AG20443 (cell line): ENCODE data around the gene ZNF506.
"Not testable (repeated sequence)": the region's sequence is repeated elsewhere in the genome, so short reads cannot be mapped to it uniquely, and the experiment has no call there.

Experiments used
- DNase-seq: peaks from one replicate; pipeline ENCODE4 v3.0.0; 2012; ENCODE audit warnings: low spot score, mixed read lengths

The ZNF506 gene

DNA sequence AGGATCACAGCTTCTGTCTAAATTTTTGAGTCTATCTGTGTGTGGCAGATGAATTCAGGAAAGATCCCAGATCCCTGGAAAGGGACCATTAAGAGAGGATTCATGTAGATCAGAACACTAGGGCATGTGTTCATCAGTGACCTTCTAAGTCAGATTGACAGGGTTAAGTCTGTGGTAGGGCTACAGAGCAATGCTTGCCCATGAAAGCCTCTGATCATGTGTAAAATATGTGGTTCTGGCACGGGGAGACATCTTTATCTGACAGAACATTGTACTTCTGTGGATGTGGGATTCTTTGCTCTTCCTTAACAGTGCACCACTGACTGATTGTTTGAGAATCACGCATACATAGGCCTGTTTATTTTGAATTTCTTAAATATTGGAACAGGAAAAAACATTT, 42.9 kb downstream of the ZNF506 start:
- DNase-seq, result no peak

DNA sequence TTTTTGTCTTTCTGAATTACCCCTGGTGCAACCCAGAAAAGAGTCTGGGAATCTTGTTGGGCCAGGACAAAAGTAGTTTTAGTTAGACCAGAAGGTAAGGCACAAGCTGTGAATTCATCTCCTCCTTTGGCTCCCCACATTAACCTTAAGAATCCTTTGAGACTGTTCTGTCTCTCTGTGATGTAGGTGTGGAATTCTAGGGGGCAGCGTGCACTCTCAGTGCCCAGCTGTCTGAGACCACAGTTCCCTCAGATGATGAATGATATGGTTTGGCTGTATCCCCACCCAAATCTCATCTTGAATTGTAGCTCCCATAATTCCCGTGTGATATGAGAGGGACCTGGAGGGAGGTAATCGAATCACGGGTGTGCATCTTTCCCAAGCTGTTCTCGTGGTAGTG, 43.9 kb downstream of the ZNF506 start:
- DNase-seq, result no peak

DNA sequence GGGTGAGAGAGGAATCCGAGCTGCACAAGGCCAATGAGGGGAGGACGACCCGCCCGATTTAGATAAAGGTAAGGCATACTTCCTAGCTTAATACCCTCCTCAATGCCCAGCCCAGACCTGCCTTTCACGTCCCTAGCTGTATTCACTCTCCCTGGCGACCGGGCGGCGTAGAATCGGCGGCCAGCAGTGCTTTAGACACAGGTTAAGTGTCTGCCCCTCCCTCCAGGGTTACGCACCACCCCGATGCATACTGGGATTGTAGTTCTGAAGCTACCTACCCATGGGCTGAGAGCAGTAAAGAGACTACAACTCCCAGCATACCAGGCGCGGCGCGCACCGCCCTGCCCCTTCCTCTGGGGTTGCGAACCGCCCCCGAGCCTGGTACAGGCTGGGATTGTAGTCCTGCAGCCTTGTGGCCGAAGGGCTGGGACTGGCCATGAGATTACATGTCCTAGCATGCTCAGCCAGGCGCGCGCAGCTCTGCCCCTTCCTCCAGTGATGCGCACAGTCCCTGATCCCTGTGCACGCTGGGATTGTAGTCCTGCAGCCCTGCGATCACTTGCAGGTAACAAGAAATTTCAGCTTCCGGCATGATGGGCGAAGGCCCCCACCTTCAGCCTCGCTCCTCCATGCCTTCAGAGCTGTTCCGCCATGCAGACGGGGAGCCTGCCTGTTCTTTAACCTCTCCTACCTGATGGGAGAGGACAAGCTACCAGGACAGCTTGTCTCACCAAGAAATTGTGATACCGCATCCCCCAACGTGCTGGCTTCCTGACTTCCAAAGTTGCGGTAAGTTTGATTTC, 45.1 kb downstream of the ZNF506 start:
- DNase-seq, result peak; percentile 97

DNA sequence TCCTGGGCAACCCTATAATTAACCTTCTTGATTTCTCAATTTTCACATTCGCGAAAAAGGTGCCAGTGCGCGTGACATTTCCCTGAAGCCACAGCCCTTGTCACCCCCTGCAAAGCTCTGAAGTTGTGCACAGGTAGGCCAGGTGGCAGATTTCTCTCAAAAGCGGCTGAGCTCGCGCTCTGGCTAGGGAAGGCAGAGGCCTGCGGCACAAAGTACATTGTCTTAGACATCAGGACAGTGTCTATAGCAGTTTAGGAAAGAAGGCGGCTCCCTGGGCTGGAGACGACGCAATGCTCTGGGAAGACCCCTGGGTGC, 45.7 kb downstream of the ZNF506 start:
- no peak for DNase-seq

DNA sequence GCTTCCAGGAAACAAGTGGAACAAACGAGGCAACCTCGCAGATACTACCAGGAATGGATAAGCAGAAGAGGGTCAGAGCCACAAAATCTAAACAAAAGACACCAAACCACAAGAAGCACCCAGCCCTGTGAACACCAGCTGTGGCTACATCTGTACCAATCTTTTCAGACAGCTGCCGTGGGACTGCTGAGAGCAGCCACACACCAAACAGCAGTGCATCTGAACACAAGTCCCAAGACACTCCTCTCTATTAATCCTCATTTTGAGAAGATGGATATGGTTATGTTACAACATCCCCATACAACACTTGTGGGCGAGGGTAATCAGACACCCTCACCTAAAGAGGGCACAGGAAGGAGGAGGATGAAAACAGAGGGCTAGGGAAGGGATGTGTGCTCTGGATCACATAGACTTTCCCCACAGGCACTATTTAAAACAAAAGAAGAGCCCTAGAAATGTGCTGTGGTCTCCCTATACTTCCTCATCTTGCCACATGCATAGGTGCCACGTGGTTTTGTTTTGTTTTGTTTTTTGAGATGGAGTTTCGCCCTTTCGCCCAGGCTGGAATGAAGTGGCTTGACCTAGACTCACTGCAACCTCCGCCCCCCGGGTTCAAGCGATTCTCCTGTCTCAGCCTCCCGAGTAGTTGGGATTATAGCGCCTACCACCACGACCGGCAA, 47.1 kb downstream of the ZNF506 start:
- no peak for DNase-seq

DNA sequence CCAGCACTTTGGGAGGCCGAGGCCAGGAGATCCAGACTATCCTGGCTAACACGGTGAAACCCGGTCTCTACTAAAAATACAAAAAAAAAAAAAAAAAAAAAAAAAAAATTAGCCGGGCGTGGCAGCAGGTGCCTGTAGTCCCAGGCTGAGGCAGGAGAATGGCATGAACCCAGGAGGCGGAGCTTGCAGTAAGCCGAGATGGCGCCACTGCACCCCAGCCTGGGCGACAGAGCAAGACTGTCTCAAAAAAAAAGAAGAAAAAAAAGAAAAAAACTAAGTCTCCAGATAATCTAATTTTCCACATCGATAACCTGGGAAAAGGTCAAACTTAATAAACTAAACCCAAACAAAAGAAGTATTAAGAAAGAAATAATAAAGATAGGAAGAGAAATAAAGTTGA, 49.6 kb downstream of the ZNF506 start:
- DNase-seq, result not testable (repeated sequence)

DNA sequence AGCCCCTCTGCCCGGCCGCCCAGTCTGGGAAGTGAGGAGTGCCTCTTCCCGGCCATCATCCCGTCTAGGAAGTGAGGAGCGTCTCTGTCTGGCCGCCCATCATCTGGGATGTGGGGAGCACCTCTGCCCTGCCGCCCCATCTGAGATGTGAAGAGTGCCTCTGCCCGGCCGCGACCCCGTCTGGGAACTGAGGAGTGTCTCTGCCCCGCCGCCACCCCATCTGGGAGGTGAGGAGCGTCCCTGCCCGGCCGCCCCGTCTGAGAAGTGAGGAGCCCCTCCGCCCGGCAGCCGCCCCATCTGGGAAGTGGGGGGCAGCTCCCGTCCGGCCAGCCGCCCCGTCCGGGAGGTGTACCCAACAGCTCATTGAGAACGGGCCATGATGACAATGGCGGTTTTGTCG, 51.6 kb downstream of the ZNF506 start:
- DNase-seq, result not testable (repeated sequence)

DNA sequence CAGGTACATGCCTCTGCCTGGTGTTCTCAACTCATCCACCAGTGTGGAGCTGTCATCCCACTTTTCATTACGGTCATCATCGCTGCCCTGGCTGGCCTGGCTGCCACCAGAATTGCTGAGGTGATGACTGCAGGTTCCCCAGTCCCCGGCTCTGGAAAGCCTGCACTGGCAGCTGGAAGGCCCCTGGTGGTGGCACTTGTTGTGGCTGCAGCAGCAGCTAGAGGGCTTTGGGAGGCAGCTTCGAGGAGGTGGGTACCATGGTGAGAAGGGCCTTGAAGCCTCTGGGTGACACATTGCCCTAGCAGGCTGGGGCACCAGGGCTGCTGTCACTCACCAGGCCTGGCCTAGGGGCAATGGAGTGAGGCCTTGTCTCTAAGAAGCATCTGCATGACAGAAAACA, 63.4 kb downstream of the ZNF506 start:
- no peak for DNase-seq

DNA sequence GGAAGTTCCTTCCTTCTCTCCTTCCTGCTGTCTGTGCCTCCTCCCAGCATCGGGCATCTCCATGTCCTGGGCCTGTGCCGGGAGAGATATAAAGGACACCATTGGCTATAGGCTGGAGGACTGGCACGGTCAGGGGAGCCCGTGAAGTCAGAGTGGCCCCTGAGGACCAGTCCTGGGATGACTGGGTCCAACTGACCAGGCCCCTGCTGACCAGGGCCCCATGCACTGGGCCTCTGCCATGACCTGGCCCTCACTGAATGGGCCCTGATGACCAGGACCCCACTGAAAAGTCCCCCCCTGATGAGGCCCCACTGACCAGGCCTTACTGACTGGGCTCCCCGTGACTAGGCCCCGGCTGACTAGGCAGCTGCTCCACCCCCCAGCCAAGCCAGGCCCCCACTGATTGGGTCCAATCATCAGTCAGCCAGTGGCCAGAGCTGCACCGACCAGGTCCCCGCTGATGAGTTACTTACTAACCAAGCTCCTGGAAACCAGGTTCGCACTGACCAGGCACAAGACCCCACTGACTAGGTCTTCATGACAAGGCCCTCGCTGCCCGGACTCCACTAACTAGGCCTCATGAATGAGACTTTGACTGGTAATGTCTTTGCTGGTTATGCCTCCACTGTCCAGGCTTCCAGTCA, 68.7 kb downstream of the ZNF506 start:
- DNase-seq, result peak; percentile 9

DNA sequence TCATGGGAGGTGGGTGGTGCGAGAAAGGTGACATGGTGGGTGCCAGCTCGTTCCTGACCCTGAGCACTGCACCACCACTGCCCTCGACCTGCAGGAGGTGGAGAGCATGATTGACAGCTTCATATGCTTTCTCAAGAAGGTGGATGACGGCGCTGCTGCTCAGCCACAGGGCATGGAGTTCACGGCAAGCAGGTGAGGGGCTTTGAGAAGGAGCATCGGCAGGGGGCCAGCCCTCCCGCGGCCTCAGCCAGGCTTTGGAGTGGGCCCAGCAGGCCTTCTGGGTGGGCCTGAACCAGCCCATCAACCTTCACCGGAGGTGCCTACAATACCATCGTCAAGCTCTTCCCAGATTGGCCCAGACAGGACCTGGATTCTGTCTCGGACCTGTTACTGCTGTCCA, 69.7 kb downstream of the ZNF506 start:
- DNase-seq, result no peak

DNA sequence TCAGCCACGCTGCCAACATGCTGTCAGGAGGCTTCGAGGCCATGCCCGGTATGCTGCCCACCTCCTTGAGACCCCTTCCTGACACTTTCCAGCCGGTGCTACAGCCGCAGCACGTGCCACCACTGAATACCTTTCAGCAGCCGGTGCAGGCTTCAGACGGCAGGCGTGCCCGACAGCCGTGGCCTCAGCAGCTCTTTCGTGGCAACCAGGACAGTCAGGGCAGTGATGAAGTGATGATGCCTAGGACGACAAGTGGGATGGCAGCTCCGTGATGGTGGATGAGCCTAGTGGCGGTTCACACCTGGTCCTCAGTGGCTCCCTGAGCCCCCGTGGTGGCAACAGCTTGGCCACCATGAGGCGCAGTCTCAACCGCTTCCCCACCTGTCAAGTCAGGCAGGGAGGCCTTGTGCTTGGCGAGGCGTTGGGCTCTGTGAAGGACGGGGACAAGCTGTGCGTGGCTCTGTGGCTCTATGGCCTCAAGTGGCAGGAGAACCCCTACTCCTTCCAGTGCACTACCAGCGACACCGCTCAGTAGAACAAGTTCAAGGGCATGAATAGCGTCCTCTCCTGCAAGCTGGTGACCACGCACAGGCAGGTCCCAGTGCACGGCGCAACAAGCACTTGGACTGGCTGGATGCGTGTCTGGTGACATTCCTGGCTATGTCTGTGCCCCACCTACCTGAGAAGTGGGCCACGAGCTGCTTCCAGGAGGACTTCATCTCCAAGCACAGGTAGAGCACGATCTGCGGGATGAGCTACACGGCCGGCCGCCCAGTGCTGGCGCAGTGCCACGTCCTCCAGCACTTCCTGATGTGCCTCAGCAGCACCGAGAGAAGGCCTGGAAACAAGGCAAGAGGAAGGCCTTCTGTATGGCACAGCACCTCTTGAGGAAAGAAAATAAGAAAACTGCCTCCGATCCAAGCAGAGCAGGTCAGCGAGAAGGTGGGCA, 70.4 kb downstream of the ZNF506 start:
- DNase-seq, result no peak

DNA sequence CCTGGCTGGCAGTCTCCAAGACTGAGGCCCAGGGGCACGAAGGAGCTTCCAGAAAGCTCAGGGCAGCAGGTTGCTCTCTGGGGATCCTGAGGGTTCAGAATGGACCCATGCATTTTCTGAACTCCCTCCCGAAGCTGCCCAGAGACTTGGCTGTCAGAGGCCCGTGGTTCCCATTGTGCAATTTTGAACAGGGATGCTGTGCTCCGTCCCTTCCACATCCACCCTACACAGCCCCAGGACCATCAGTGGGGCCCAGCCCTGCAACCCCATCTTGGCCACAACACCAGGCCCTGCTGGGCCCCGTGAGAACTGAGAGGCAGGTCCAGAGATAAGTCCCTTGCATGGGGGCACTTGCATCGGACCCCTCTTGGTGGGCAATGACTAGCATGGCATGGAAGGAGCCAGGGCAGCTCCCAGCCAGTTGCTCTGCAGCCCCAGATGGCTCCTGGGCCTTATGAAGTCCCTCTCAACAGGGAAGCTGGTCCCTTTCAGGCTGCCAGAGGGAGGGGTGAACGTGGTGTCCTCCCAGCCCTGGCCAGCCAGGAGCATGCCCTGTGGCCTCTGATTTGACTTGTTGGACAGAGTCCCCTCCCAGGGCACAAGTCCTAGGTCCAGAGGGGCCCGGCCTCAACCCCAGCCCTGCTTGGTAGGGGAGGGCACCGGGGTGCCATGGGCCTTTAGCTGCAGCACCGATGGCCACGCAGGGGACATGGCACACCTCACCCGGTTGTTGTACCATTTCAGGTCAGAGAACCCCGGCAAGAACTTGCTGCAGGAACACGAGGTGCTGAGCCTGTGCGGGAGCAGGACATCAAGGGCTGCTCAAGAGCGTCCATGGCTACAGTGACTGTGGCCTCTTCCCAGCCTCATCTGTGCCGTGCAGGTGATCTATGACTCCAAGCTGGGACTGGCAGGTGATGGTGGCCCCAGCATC, 71.4 kb downstream of the ZNF506 start:
- DNase-seq, result peak; percentile 7

DNA sequence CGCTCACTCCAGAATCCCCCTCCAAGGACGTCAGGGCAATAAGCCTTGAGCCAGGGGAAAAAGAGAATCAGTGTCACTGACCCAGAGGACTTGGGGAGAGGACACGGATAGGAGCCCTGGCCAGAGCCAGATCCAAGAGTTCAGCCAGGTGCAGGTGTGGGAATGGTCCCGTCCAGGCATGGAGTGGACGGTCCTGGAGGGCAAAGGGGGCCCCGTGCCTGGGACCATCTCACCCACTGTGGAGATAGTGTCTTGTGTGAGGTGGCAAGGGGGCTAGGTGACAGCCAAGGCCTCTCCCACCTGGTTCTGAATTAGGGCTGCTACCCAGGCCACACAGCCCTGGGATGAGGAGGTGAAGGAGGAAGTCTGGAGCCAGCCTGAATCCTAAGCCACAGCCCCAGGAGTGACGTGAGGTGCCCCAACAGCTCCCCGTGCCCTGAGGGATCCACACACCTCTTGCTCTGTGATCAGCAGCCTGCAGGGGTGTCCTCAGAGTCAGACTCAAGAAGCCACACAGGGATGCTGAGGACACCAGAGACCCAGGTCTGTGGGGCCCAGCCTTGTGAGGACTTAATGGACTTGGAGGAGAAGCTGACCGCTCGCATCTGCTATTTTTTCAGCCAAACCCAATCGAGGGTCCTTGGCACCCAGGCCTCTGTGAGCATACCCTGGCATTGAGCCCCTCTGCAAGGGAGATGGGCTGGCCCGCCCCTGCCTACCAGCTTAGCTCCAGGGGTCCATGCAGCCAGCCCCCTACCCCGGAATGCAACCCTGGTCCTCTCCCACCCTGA, 72.2 kb downstream of the ZNF506 start:
- DNase-seq, result peak; percentile 9

DNA sequence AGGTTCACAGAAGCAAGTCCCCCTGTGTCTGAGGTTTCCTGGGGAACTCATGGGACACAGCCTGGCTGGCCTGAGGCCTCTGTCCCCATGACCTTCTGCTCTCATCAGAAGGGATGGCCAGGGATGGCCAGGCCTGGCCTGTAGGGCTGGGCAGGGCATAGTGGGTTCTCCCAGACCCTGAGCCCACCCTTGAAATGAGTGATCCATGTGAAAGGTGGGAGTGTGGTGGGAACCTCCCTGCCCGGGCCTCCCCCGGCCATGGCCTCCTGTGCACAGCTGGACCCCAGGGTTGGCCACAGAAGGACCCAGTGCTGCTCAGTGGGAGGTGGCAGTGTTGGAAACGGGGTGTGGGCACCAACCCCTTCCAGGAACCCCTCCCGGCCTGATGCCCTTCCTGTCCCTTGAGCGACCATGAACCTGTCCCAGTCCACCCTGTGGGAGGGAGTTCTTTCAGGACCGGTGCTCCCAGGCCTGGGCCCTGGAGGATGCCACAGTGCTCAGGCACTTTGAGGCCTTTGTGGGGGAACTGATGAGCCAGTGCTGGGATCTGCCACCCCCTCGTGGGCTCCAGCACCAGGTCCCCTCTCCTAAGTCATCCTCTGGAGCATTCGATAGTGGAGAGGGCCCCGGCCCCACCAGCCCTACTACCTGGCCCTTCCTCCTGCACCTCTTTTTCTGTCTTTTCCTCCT, 73.2 kb downstream of the ZNF506 start:
- peak; percentile 8 for DNase-seq

DNA sequence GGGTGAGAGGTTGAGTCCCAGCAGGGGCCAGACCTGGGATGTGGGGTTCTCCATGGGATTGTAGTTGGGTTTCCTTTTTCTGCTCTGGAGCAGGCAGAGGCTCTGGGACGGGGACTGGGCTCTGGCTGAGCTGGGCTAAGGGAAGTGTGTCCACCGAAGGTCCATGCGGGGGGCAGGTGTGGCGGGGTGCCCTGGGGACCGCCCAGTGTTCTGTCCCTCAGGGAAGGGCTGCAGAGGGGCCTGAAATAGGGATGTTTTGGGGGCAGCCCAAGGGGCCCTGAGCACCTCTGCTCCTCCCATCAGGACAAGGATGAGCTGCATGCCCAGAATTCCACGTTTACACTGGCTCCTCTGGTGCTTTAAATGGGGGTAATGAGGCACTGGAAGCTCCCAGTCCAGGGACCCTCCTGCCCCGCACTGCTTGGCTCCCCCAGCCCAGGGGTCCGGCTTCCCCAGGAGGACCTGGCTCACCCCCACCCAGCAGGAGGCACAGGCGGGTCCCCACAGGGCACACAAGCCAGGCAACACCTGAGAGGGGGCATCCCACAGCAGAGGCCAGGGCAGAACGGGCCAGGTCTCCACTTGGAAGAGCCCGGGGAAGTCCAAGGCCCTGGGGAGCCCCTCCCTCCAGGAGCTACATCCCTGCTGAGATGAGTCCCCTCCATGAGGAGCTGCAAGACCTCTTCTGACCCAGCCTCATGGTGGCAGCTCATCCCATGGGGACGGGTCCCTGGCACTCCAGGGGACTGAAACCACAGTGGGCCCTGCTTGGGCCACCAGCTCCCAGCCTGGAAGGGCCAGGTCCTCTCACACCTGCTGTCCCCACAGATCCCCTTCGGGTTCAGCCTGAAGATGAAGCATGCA, 74.0 kb downstream of the ZNF506 start:
- DNase-seq, result no peak

DNA sequence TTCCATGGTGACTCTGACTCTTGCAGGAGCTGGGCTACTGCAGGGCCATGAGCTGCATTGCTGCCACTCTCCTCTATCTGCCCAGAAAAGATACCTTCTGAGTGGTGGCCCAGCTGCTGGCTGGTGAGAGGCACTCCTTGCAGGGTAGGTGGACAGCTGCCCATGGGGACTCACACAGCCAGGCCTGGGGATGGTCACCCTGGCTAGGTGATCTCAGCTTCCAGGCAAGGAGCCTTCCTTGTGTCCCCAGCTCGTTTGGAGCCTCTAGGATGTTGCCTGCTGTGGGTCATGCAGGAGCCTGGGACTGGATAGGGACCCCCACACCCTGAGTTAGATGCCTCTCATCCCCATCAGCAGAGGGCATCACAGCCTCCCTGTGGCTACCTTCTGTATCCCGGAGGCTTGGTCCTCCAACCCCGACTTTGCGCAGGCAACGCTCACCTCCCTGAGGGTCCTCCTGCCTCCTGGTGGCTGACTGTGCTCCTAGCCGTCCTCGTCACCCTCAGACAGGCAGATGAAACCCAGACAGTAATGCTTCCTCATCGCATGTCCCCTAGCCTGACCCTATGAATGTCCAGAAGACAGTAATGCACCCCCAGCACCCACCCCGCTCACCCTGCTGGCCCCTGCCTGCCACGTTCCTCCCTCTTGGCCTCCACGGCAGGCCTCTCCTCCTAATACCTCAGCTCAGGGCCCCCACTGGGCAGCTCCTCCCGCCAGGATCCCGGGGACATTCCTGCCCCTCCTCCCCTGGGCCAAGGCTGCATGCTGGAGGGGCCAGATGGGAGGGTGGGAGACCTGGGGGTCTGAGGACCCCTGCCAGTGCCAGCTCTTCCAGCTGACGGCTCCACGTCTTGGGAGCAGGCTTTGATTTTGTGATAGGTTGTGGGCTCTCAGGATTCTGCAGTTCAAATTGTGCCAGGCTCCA, 75.0 kb downstream of the ZNF506 start:
- DNase-seq, result peak; percentile 10

DNA sequence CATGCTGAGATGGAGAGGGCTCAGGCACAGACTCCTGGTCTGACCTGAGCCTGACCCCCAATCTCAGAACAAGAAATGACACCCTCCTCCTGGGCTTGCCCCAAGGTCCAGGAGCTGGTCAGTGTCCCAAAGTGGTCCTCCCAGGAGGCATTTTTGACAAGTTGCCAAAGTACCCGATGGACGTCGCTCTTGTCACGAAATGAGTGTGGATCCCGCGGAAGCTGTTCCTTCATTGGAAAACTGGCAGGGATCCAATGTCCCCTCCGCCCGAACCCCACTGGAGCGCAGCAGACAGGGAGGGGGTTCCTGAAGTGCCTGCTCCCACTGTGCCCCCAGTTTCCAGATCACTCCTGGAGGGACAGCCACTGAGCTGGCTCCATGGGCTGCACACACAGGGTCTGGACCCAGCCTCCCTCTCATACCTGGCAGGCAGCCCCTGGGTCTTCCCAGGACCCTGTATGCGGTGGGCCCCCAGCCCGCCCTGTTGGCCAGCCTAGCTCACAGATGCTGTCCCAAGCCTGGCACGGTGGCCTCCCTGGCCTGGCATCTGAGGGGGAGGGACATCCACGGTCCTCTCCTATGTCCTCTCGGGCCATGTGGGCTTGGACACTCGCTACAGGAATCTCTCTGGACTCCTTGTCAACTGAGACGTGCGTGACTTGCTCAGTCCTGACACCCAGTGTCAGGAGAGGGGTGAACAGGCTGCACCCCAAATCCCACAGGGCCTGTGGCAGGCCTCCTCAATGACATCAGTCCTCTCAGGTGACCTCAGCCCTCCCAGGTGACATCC, 75.9 kb downstream of the ZNF506 start:
- DNase-seq, result peak; percentile 13
